H1 (cell line): ENCODE measurements around the gene PDE1A. TPM values are rescaled to one million over a fixed set of nuclear protein-coding genes. Genes with fewer than 3 reads are reported as not detected.

Experiments
- CTCF ChIA-PET: fragments of 300-600 bp; sonication (Branson Sonifier 250); formaldehyde crosslinking; loops from one replicate; lab custom pipeline; 2021; ENCODE audit not compliant: partially characterized antibody; lab: Charles Lee
- POLR2A ChIA-PET: fragments of 300-600 bp; sonication (Branson Sonifier 250); formaldehyde crosslinking; loops from one replicate; lab custom pipeline; 2021; ENCODE audit warnings: inconsistent platforms; ENCODE audit not compliant: partially characterized antibody; lab: Charles Lee
- DNase-seq, 2 experiments: peaks; one replicate each; pipeline versions ENCODE4 v3.0.0 to v3.0.0-alpha.2; 2010 to 2022; ENCODE audit warnings: low spot score in 2 of 2, low read depth in 1 of 2, mixed read lengths in 1 of 2
- FAIRE-seq: peaks from 2 replicates; lab custom pipeline; 2011; peaks lifted over from hg19 to GRCh38; lab: Jason Lieb, UNC
- H2AFZ ChIP-seq: 2 replicates; pipeline ENCODE4 v1.8.1; 2012; ENCODE audit warnings: low read length, inconsistent platforms
- H2AK5ac ChIP-seq: 2 replicates; pipeline ENCODE4 v1.6.1; 2013; ENCODE audit warnings: low read depth, low read length
- H2BK120ac ChIP-seq: replicated peaks from 2 replicates; pipeline ENCODE3; 2013; ENCODE audit warnings: low read depth, low read length, inconsistent platforms
- H2BK12ac ChIP-seq: 2 replicates; pipeline ENCODE4 v1.6.1; 2013; ENCODE audit warnings: low read depth, low read length
- H2BK15ac ChIP-seq: 2 replicates; pipeline ENCODE4 v1.6.1; 2013; ENCODE audit warnings: low read length
- H2BK20ac ChIP-seq: 2 replicates; pipeline ENCODE4 v1.6.1; 2013; ENCODE audit warnings: low read length
- H2BK5ac ChIP-seq: 2 replicates; pipeline ENCODE4 v1.6.1; 2013; ENCODE audit warnings: low read depth, low read length
- H3K14ac ChIP-seq: 2 replicates; pipeline ENCODE4 v1.6.1; 2013; ENCODE audit warnings: inconsistent platforms; ENCODE audit not compliant: insufficient read length
- H3K18ac ChIP-seq: 2 replicates; pipeline ENCODE4 v1.6.1; 2013; ENCODE audit warnings: low read length; ENCODE audit errors: extremely low read depth
- H3K23ac ChIP-seq: 2 replicates; pipeline ENCODE4 v1.6.1; 2013; ENCODE audit warnings: inconsistent platforms; ENCODE audit not compliant: insufficient read length
- H3K23me2 ChIP-seq: 2 replicates; pipeline ENCODE4 v1.6.1; 2013; ENCODE audit warnings: low read depth, low read length
- H3K27ac ChIP-seq: 2 replicates; pipeline ENCODE4 v1.6.1; 2011; ENCODE audit warnings: low read depth, low read length, inconsistent platforms
- H3K27me3 ChIP-seq, 4 experiments: replicated peaks in 1 of 4; 1 replicate in 1 of 4; 2 replicates in 3 of 4; pipeline versions ENCODE4 v1.6.1 to v1.8.1; 2011 to 2013; ENCODE audit warnings: low read length in 3 of 4, mild to moderate bottlenecking in 3 of 4, inconsistent platforms in 2 of 4, mixed read lengths in 2 of 4, moderate library complexity in 1 of 4; ENCODE audit not compliant: control insufficient read depth in 3 of 4, insufficient read depth in 3 of 4; ENCODE audit errors: extremely low read depth in 1 of 4
- H3K36me3 ChIP-seq, 4 experiments: 2 replicates each; pipeline versions ENCODE4 v1.6.1 to v1.8.1; 2011 to 2013; ENCODE audit warnings: mild to moderate bottlenecking in 4 of 4, low read length in 3 of 4, moderate library complexity in 2 of 4, control low read depth in 1 of 4, inconsistent platforms in 1 of 4; ENCODE audit not compliant: insufficient read depth in 4 of 4, control insufficient read depth in 2 of 4
- H3K4ac ChIP-seq: replicated peaks from 2 replicates; pipeline ENCODE3; 2013; ENCODE audit warnings: low read length, low read depth, mixed read lengths, inconsistent platforms; ENCODE audit not compliant: insufficient read length
- H3K4me1 ChIP-seq, 4 experiments: replicated peaks in 1 of 4; 1 replicate in 1 of 4; 2 replicates in 3 of 4; pipeline versions ENCODE4 v1.6.1 to v1.8.1; 2011 to 2013; ENCODE audit warnings: low read length in 3 of 4, inconsistent platforms in 2 of 4, mixed read lengths in 1 of 4; ENCODE audit not compliant: insufficient read depth in 4 of 4, control insufficient read depth in 3 of 4
- H3K4me2 ChIP-seq, 2 experiments: 2 replicates each; pipeline versions ENCODE4 v1.6.1 to v1.8.1; 2011 to 2013; ENCODE audit warnings: low read depth in 2 of 2, low read length in 2 of 2, control low read depth in 1 of 2, inconsistent platforms in 1 of 2, mild to moderate bottlenecking in 1 of 2; ENCODE audit not compliant: insufficient read depth in 1 of 2
- H3K4me3 ChIP-seq, 4 experiments: fragments of 200-600, 300-600 bp in 1 of 4; sonication (generic), shearing (Covaris generic), sonication (Bioruptor Twin) in 1 of 4; 2 replicates each; pipeline versions ENCODE4 v1.5.1 to v1.8.1; 2011 to 2016; ENCODE audit warnings: low read length in 4 of 4, low read depth in 3 of 4, control low read depth in 2 of 4, inconsistent platforms in 2 of 4, mild to moderate bottlenecking in 2 of 4, mixed read lengths in 1 of 4, moderate library complexity in 1 of 4; ENCODE audit not compliant: insufficient read depth in 2 of 4; ENCODE audit errors: extremely low read depth in 1 of 4
- H3K56ac ChIP-seq: replicated peaks from 2 replicates; pipeline ENCODE3; 2013; ENCODE audit warnings: low read depth, mild to moderate bottlenecking, mixed read lengths, low read length, inconsistent platforms; ENCODE audit not compliant: insufficient read length
- H3K79me1 ChIP-seq: 2 replicates; pipeline ENCODE4 v1.6.1; 2013; ENCODE audit warnings: low read depth, low read length, control low read depth
- H3K79me2 ChIP-seq, 2 experiments: 2 replicates each; pipeline versions ENCODE4 v1.6.1 to v1.8.1; 2012 to 2013; ENCODE audit warnings: low read length in 2 of 2, mild to moderate bottlenecking in 2 of 2, inconsistent platforms in 1 of 2; ENCODE audit not compliant: insufficient read depth in 2 of 2, control insufficient read depth in 1 of 2
- H3K9ac ChIP-seq, 4 experiments: replicated peaks in 1 of 4; 1 replicate in 1 of 4; 2 replicates in 3 of 4; pipeline versions ENCODE4 v1.6.1 to v1.8.1; 2011 to 2013; ENCODE audit warnings: low read depth in 3 of 4, low read length in 3 of 4, control low read depth in 2 of 4, mild to moderate bottlenecking in 2 of 4, moderate library complexity in 2 of 4, inconsistent platforms in 1 of 4; ENCODE audit errors: extremely low read depth in 1 of 4
- H3K9me3 ChIP-seq, 2 experiments: 2 replicates each; pipeline versions ENCODE4 v1.6.1 to v1.8.1; 2012 to 2013; ENCODE audit warnings: mild to moderate bottlenecking in 2 of 2, moderate library complexity in 2 of 2, control low read depth in 1 of 2, inconsistent platforms in 1 of 2, low read depth in 1 of 2, low read length in 1 of 2, mixed read lengths in 1 of 2; ENCODE audit not compliant: insufficient read depth in 2 of 2
- H4K20me1 ChIP-seq, 2 experiments: replicated peaks in 1 of 2; 2 replicates each; pipeline versions ENCODE3 to v1.8.1; 2011 to 2013; ENCODE audit warnings: inconsistent platforms in 2 of 2, low read length in 2 of 2, mild to moderate bottlenecking in 1 of 2; ENCODE audit not compliant: insufficient read depth in 2 of 2, control insufficient read depth in 1 of 2
- H4K5ac ChIP-seq: 2 replicates; pipeline ENCODE4 v1.6.1; 2013; ENCODE audit warnings: low read length, low read depth, mixed read lengths, inconsistent platforms; ENCODE audit not compliant: insufficient read length
- H4K8ac ChIP-seq: 2 replicates; pipeline ENCODE4 v1.8.0; 2013; ENCODE audit warnings: mild to moderate bottlenecking, moderate library complexity, low read length, inconsistent platforms; ENCODE audit not compliant: insufficient read depth; ENCODE audit errors: extremely low read depth
- H4K91ac ChIP-seq: replicated peaks from 2 replicates; pipeline ENCODE3; 2013; ENCODE audit warnings: low read length, mixed read lengths, inconsistent platforms; ENCODE audit not compliant: insufficient read length
- GTF2F1 ChIP-seq: IDR thresholded peaks from 2 replicates; pipeline ENCODE4 v1.6.1; 2012; ENCODE audit warnings: low read depth, low read length, improper control_type of control experiment, borderline replicate concordance
- SRF ChIP-seq: IDR thresholded peaks from 2 replicates; pipeline ENCODE4 v1.6.1; 2011; ENCODE audit warnings: mild to moderate bottlenecking, low read depth, low read length, moderate library complexity
- WGBS, 2 experiments: shearing (Covaris generic) in 1 of 2; methylation state at CpG; one replicate each; pipeline versions ENCODE4 v1.1.6 to v1.1.7; 2013 to 2015; ENCODE audit warnings: low lambda C conversion rate in 2 of 2, mixed read lengths in 2 of 2, inconsistent platforms in 1 of 2, low coverage in 1 of 2, missing lambda C conversion rate in 1 of 2; ENCODE audit not compliant: insufficient replicate concordance in 2 of 2, insufficient coverage in 1 of 2, insufficient read length in 1 of 2; ENCODE audit errors: extremely low coverage in 1 of 2, missing lambda C conversion rate in 1 of 2; 5-methylcytosine and 5-hydroxymethylcytosine counted together
- polyA plus RNA-seq, 7 experiments: library from polyadenylated mRNA; depleted of rRNA in 3 of 7; stranded (reverse) in 5 of 7; unstranded in 2 of 7; fragments of >200 nt in 5 of 7; fragments of 200-250 nt in 2 of 7; gene quantifications; 1 replicate in 5 of 7; 2 replicates in 1 of 7; 4 replicates in 1 of 7; pipeline versions ENCODE4 v1.2.1 to v1.2.3, GENCODE V29; 2011 to 2013; ENCODE audit warnings: missing spikeins in 2 of 7, mixed read lengths in 2 of 7
- total RNA-seq: library from RNA; stranded (reverse); fragmentation: NEBNext Ultra II Directional; extraction: Animal tissue kit (Norgen Biotek cat#: 25700); gene quantifications from 2 replicates; pipeline ENCODE4 v1.2.1, GENCODE V29; 2021

PDE1A gene
- total and polyA plus RNA-seq, 2 of the 8 experiments (the other 6 are each of a cell fraction or from before 2014, with no cell fraction given): 0.34 TPM; not detected in 1

DNA sequence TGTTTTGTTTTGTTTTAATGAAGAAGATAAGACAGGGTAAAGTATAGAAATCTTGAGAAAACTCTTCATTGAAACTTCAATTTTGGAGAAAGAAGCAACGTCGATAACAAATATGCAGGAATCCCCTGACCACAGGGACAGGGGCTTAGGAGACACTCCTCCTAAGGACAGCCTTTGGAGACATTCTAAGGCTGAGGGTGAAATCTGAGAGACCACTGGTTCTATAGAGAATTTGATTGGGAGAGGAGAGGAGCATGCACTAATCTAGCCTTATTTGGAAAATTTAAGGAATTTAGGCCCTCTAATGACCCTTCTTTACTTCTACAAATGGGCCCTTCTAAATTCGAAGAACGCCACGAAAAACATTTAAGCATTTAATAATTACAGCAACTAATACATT lies 233.5 kb downstream of the PDE1A start:
- ChIA-PET POLR2A (no interaction called here), CTCF (interaction anchor here (1.0 to 2.6 kb wide), 3 partner anchors 215 to 456 kb away, joined by 3 to 17 read pairs (median 3); no protein-coding TSS in a partner anchor)
- Histone ChIP-seq H2BK20ac (no peak overlapping the region), H3K4ac (no peak overlapping the region), H4K8ac (no peak overlapping the region), H2BK120ac (no peak overlapping the region), H3K4me1 (no peaks in the 10 kb centered on the region), H2AK5ac (no peak overlapping the region), H3K79me1 (no peaks in the 10 kb centered on the region), H3K23me2 (no peaks in the 10 kb centered on the region), H3K27me3 (peaks cover 0 to 1% (median 0%) of the 10 kb centered on the region in 4 experiments; a peak in 1 of 7 replicates), H3K56ac (no peak overlapping the region), H3K36me3 (no peaks in the 10 kb centered on the region), H3K79me2 (no peaks in the 10 kb centered on the region), H4K5ac (no peak overlapping the region), H4K20me1 (no peaks in the 10 kb centered on the region), H2BK15ac (no peak overlapping the region), H3K18ac (no peak overlapping the region), H3K9ac (no peak overlapping the region), H2AFZ (no peak overlapping the region), H3K4me2 (no peak overlapping the region), H2BK5ac (no peak overlapping the region), H2BK12ac (no peak overlapping the region), H4K91ac (no peak overlapping the region), H3K9me3 (no peaks in the 10 kb centered on the region), H3K27ac (no peak overlapping the region), H3K14ac (no peak overlapping the region), H3K23ac (no peak overlapping the region), H3K4me3 (no peak overlapping the region)
- TF ChIP-seq GTF2F1: no peak
- TF ChIP-seq SRF: 0 out of 2 replicates have a peak, but pooled peaks have one; percentile 23
- WGBS, 2 experiments: 85% methylated on average over 5 of the region's 5 CpGs; no CpG with 5 or more reads in 1 of the 2 experiments
- DNase-seq (no peak), FAIRE-seq (no peak)
